ENCODE measurements around the gene LAMB3. TPM values are rescaled to one million over a fixed set of nuclear protein-coding genes. Genes with fewer than 3 reads are reported as not detected.
"Not testable (repeated sequence)": the region's sequence is repeated elsewhere in the genome, so short reads cannot be mapped to it uniquely, and the experiment has no call there.

Gene LAMB3
- 1.3 and 1.8 TPM in 2 replicates for total RNA-seq (2014; rRNA removed; shearing (Covaris generic))

GRCh38 chr1:209652121-209652735 lies at the start of gene LAMB3:
LAMB3 (minus strand) TSS chr1:209652425; CDS start chr1:209650944, 1,481 bp downstream.
- no peak for DNase-seq (ENCODE audit: low spot score)

DNA sequence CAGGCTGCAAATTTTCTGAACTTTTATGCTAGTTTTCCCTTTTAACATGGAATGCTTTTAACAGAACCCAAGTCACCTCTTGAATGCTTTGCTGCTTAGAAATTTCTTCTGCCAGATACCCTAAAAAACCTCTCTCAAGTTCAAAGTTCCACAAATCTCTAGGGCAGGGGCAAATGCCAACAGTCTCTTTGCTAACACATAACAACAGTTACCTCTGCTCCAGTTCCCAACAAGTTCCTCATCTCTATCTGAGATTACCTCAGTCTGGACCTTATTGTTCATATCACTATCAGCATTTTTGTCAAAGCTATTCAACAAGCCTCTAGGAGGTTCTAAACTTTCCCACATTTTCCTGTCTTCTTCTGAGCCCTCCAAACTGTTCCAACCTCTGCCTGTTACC lies 48.5 kb upstream of the LAMB3 start:
- not testable (repeated sequence) for DNase-seq (ENCODE audit: low spot score)

DNA sequence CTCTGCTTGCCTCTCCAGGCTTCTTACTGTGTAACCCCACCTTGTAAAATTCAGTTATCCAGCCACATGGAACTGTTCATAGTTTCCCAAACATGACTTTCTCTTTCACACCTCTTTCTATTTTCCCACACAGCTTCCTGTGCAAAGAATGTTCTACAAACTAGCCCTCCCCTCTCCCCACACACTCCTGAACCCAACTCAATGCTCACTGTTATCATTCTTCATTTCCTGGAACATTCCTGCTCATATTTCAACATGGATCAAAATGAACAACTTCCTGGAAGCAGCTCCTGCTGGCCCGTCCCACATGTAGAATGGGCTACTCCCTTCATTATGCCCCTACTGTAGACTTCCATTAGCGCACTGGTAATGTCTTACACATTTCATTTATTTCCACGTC lies 44.9 kb upstream of the LAMB3 start:
- no peak for DNase-seq (ENCODE audit: low spot score)

GRCh38 chr1:209696673-209697072 lies 44.4 kb upstream of the LAMB3 start:
- no peak for DNase-seq (ENCODE audit: low spot score)

DNA sequence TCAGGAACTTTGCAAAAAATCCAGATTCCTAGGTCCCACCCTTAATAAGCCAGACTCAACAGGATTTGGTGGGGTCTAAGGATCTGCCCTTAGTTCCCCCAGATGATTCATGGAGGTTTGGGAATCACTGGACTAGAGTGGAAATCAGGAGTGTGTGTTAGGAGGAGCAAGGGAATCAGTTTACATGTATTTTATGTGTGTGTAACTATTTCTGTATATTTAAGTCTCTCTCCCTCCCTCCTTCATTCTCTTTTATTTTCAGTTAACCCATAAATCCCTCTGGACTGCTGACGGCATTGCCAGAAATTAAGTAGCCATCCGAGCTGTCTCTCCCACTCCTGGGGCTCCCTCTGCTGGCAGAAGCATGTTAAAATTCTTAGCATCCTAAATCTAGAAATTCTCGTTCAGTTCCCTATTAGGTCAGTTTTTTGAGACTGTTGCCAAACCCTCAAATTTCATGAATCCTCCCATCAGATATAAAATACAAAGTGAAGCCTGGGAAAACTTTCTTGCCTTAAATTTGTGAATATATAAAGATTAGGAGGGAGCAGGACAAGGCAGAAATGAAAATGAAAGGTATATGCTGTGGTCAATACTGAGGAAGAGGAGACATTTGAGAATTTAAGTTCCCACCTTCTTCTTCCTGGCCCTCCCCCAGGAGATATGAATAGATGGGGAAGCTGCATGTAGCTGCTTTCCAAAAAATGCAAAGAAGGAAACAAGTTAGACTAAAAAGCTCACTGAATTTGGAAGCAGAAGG lies 40.7 kb upstream of the LAMB3 start:
- peak; percentile 72 for DNase-seq (ENCODE audit: low spot score)

GRCh38 chr1:209692296-209692695 lies 40.1 kb upstream of the LAMB3 start:
- no peak for DNase-seq (ENCODE audit: low spot score)

- no peak for DNase-seq (ENCODE audit: low spot score)
Observed at GRCh38 chr1:209691237-209691636, 39.0 kb upstream of the LAMB3 start.

GRCh38 chr1:209689477-209689876 lies 37.3 kb upstream of the LAMB3 start:
- DNase-seq (ENCODE audit: low spot score) = peak; percentile 26

GRCh38 chr1:209688746-209689234 lies 36.6 kb upstream of the LAMB3 start:
- peak; percentile 19 for DNase-seq (ENCODE audit: low spot score)

- DNase-seq (ENCODE audit: low spot score) = no peak
Observed at GRCh38 chr1:209686322-209686721, 34.1 kb upstream of the LAMB3 start.

- no peak for DNase-seq (ENCODE audit: low spot score)
Observed at GRCh38 chr1:209685821-209686220, 33.6 kb upstream of the LAMB3 start.

GRCh38 chr1:209678981-209679539 lies 26.8 kb upstream of the LAMB3 start:
- DNase-seq (ENCODE audit: low spot score) = no peak

GRCh38 chr1:209675565-209676154 lies 23.4 kb upstream of the LAMB3 start:
- no peak for DNase-seq (ENCODE audit: low spot score)

GRCh38 chr1:209674957-209675564 lies 22.8 kb upstream of the LAMB3 start, which contains the start of gene G0S2:
G0S2 (plus strand) TSS chr1:209675412; CDS start chr1:209675685, 273 bp downstream.
- DNase-seq (ENCODE audit: low spot score) = no peak

- DNase-seq (ENCODE audit: low spot score) = no peak
Observed at GRCh38 chr1:209673631-209674417, 21.6 kb upstream of the LAMB3 start.

DNA sequence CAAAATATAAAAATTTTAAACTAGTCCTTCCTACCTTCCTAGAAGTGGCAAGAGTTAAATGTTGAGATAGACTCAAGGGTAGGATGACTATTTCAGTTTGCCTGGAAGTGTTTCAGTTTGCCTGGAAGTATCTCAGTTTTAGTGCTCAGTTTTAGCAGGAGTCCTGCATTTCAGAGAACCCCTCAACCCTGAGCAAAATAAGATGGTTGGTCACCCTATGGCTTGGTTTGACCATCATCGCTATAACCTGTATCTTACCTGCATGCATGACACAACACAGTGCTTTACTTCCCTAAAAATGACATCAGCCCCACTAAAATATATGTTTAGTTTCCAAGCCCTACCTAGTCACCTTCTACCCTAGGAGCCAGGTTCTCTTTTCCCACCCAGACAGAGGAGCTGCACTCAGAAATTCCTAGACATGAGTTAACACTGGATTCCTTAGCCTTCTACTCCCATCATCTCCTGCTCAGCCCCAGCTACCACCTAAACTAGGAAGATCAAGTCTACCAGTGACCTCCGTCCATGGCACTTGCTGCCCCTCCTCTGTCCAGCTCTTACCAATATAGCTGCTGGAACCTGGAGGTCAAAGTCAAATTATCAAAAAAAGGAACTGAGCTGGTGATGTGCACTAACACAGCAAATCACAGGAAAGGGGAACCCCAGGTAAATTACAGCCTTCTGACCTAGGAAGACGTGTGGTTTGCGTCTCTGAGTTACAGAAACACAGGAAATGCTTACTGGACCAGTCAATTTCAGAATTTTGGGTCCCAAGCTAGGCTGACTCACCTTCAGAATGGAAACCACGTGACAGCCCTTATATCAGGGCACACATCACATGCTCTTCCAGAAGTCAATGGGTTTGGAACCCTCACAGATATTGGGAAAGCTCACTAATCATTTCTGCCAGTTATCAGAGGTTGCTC lies 20.7 kb upstream of the LAMB3 start:
- no peak for DNase-seq (ENCODE audit: low spot score)

- no peak for DNase-seq (ENCODE audit: low spot score)
Observed at GRCh38 chr1:209670441-209671082, 18.3 kb upstream of the LAMB3 start.

DNA sequence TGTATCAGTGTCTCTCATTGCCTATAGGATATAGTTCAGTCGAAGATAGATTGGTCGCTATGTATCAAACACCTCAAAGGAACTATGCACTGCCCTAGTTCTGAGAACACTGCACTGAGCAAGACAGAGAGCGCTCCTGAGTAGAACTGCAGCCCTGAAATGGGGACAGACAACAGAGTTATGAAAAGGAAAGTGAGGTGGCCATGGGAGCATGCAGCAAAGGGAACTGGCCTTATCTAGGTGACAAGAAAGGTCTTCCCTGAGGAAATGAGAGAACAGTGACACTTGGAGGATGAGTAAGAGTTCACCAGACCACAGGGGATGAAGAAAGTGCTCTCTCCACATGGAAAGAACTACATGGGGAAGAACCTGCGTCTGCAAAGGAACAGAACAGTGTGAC lies 15.5 kb upstream of the LAMB3 start:
- DNase-seq (ENCODE audit: low spot score) = no peak

DNA sequence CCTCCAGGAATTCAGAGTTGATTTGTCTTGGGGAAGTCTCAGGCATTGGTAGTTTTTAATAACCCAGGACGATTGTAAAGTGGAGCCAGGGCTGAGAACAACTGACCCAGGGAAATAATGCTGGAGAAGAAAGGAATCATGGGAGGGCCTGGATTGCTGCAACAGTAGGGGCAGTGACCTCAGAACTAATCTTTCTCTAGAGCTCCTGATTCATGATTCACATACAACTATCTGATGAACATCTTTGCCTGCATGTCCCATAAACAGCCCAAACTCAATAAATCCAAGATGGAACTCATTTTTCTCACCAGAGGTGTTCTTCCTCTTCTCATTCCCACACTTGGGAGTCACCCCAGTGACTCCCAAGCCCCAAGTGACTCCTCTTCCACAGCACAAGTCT lies 14.9 kb upstream of the LAMB3 start:
- DNase-seq (ENCODE audit: low spot score) = no peak

All from H4 (cell line).